ENCODE data around the gene GNB5.
A peak's percentile ranks its signal among the peaks of the same experiment; 100 is the strongest.

Gene GNB5

GRCh38 chr15:52113235-52113634 is 78.0 kb downstream of the GNB5 start:
- no peaks in the 10 kb centered on the region for H3K9me3 ChIP-seq
- no peak overlapping the region for H3K27ac ChIP-seq
- H3K36me3 ChIP-seq, result no peaks in the 10 kb centered on the region
- no peak for TF ChIP-seq CTCF (IDR thresholded peaks at IDR 0.05)
- H3K4me3 ChIP-seq (ENCODE audit: low read depth in 1 of 2, low read length in 1 of 2), result no peak overlapping the region
- peaks cover 59% of the 10 kb centered on the region for H3K27me3 ChIP-seq
- peaks cover 3 to 9% of the 10 kb centered on the region in 2 experiments for H3K4me1 ChIP-seq (ENCODE audit: control insufficient read depth in 1 of 2, insufficient read depth in 1 of 2, low read depth in 1 of 2, low read length in 1 of 2)

GRCh38 chr15:52112203-52112750 is 78.9 kb downstream of the GNB5 start:
- Histone ChIP-seq H3K4me3 (ENCODE audit: low read depth in 1 of 2, low read length in 1 of 2) (peak overlapping the region in 1 of 2 experiments; percentile 5), H3K27me3 (peaks cover 59% of the 10 kb centered on the region), H3K27ac (no peak overlapping the region), H3K9me3 (no peaks in the 10 kb centered on the region), H3K36me3 (no peaks in the 10 kb centered on the region), H3K4me1 (ENCODE audit: control insufficient read depth in 1 of 2, insufficient read depth in 1 of 2, low read depth in 1 of 2, low read length in 1 of 2) (peaks cover 3 to 9% of the 10 kb centered on the region in 2 experiments)
- TF ChIP-seq CTCF (IDR thresholded peaks at IDR 0.05), result no peak

GRCh38 chr15:52111517-52112202 is 79.5 kb downstream of the GNB5 start:
- no peak overlapping the region for H3K4me3 ChIP-seq (ENCODE audit: low read depth in 1 of 2, low read length in 1 of 2)
- no peaks in the 10 kb centered on the region for H3K36me3 ChIP-seq
- H3K27ac ChIP-seq, result no peak overlapping the region
- H3K4me1 ChIP-seq (ENCODE audit: control insufficient read depth in 1 of 2, insufficient read depth in 1 of 2, low read depth in 1 of 2, low read length in 1 of 2), result peaks cover 3 to 9% of the 10 kb centered on the region in 2 experiments
- no peak for TF ChIP-seq CTCF (IDR thresholded peaks at IDR 0.05)
- peaks cover 59% of the 10 kb centered on the region for H3K27me3 ChIP-seq
- no peaks in the 10 kb centered on the region for H3K9me3 ChIP-seq

- Histone ChIP-seq H3K4me3 (ENCODE audit: low read depth in 1 of 2, low read length in 1 of 2) (no peak overlapping the region), H3K9me3 (no peaks in the 10 kb centered on the region), H3K4me1 (ENCODE audit: control insufficient read depth in 1 of 2, insufficient read depth in 1 of 2, low read depth in 1 of 2, low read length in 1 of 2) (peaks cover 3 to 9% of the 10 kb centered on the region in 2 experiments), H3K27ac (no peak overlapping the region), H3K27me3 (peaks cover 57% of the 10 kb centered on the region), H3K36me3 (no peaks in the 10 kb centered on the region)
- no peak for TF ChIP-seq CTCF (IDR thresholded peaks at IDR 0.05)
Measured at GRCh38 chr15:52109559-52110451, 81.4 kb downstream of the GNB5 start.

GRCh38 chr15:52107238-52107637 is 84.0 kb downstream of the GNB5 start:
- no peak for TF ChIP-seq CTCF (IDR thresholded peaks at IDR 0.05)
- Histone ChIP-seq H3K4me3 (ENCODE audit: low read depth in 1 of 2, low read length in 1 of 2) (no peak overlapping the region), H3K27ac (no peak overlapping the region), H3K27me3 (peaks cover 31% of the 10 kb centered on the region), H3K9me3 (no peaks in the 10 kb centered on the region), H3K36me3 (no peaks in the 10 kb centered on the region), H3K4me1 (ENCODE audit: control insufficient read depth in 1 of 2, insufficient read depth in 1 of 2, low read depth in 1 of 2, low read length in 1 of 2) (peaks cover 2 to 4% of the 10 kb centered on the region in 2 experiments)
